SK-N-SH (cell line): ENCODE results near the gene ADCY1. TPM values are rescaled to one million over a fixed set of nuclear protein-coding genes. Genes with fewer than 3 reads are reported as not detected.

Source experiments
- CTCF ChIA-PET: fragments of 300-600, 350-600 bp; formaldehyde crosslinking; extraction: SDS; loops from one replicate; lab custom pipeline; 2021; lab: Yijun Ruan, JAX
- POLR2A ChIA-PET: fragments of 350-600 bp; sonication (Branson Sonifier 250); formaldehyde crosslinking; extraction: SDS; loops from one replicate; lab custom pipeline; 2020; ENCODE audit warnings: antibody characterized with exemption, inconsistent platforms; lab: Yijun Ruan, JAX
- DNase-seq: peaks from one replicate; pipeline ENCODE4 v3.0.0; 2012
- H2AFZ ChIP-seq: fragments of 200-600 bp; sonication (generic); 2 replicates; pipeline ENCODE4 v1.8.1; 2016; ENCODE audit warnings: antibody characterized with exemption, mild to moderate bottlenecking, low read depth
- H3F3A ChIP-seq: fragments of 200-600 bp; sonication (generic); replicated peaks from 2 replicates; pipeline ENCODE3; 2016; ENCODE audit warnings: antibody characterized with exemption, mild to moderate bottlenecking; ENCODE audit not compliant: insufficient read depth
- H3K27ac ChIP-seq, 2 experiments: fragments of 200-500 bp in 1 of 2; fragments of 200-600 bp in 1 of 2; sonication (Bioruptor generic) in 1 of 2; sonication (generic), shearing (Covaris generic) in 1 of 2; 2 replicates each; pipeline versions ENCODE4 v1.5.1 to v1.6.1; 2014 to 2016; ENCODE audit warnings: low read depth in 2 of 2, inconsistent platforms in 1 of 2, low read length in 1 of 2, mild to moderate bottlenecking in 1 of 2, mixed read lengths in 1 of 2
- H3K27me3 ChIP-seq: fragments of 200-600 bp; sonication (generic), shearing (Covaris generic); 2 replicates; pipeline ENCODE4 v1.6.1; 2016; ENCODE audit warnings: mixed run types; ENCODE audit not compliant: insufficient read depth
- H3K36me3 ChIP-seq, 2 experiments: fragments of 200-500 bp in 1 of 2; fragments of 200-600 bp in 1 of 2; sonication (Bioruptor generic) in 1 of 2; sonication (generic) in 1 of 2; replicated peaks in 1 of 2; 2 replicates each; pipeline versions ENCODE3 to v1.5.1; 2014 to 2016; ENCODE audit warnings: low read length in 1 of 2, mild to moderate bottlenecking in 1 of 2; ENCODE audit not compliant: insufficient read depth in 2 of 2, control insufficient read depth in 1 of 2
- H3K4me1 ChIP-seq, 2 experiments: fragments of 200-500 bp in 1 of 2; fragments of 200-600 bp in 1 of 2; sonication (Bioruptor generic) in 1 of 2; sonication (generic), shearing (Covaris generic) in 1 of 2; 2 replicates each; pipeline versions ENCODE4 v1.5.1 to v1.6.1; 2014 to 2016; ENCODE audit warnings: low read depth in 1 of 2, low read length in 1 of 2, mixed run types in 1 of 2; ENCODE audit not compliant: insufficient read depth in 2 of 2, control insufficient read depth in 1 of 2
- H3K4me2 ChIP-seq: fragments of 200-600 bp; sonication (generic), shearing (Covaris generic); 2 replicates; pipeline ENCODE4 v1.6.1; 2017; ENCODE audit warnings: mixed run types
- H3K4me3 ChIP-seq, 2 experiments: fragments of 200-500 bp in 1 of 2; fragments of 200-600 bp in 1 of 2; sonication (Bioruptor generic) in 1 of 2; sonication (generic), shearing (Covaris generic) in 1 of 2; 2 replicates each; pipeline versions ENCODE4 v1.5.1 to v1.8.1; 2014 to 2016; ENCODE audit warnings: low read depth in 2 of 2, inconsistent platforms in 1 of 2, low read length in 1 of 2, mild to moderate bottlenecking in 1 of 2, mixed read lengths in 1 of 2, moderate library complexity in 1 of 2
- H3K79me2 ChIP-seq: fragments of 200-600 bp; sonication (generic); 2 replicates; pipeline ENCODE4 v1.8.1; 2017; ENCODE audit warnings: mild to moderate bottlenecking; ENCODE audit not compliant: insufficient read depth
- H3K9ac ChIP-seq: fragments of 200-600 bp; sonication (generic); 2 replicates; pipeline ENCODE4 v1.6.1; 2017; ENCODE audit warnings: mixed run types
- H3K9me2 ChIP-seq: fragments of 200-600 bp; sonication (generic); 2 replicates; pipeline ENCODE4 v1.6.1; 2017; ENCODE audit warnings: mixed run types
- H3K9me3 ChIP-seq: fragments of 200-600 bp; sonication (generic); 2 replicates; pipeline ENCODE4 v1.6.1; 2017; ENCODE audit warnings: mixed run types, mild to moderate bottlenecking, moderate library complexity
- H4K20me1 ChIP-seq: fragments of 200-600 bp; sonication (generic); 2 replicates; pipeline ENCODE4 v1.6.1; 2017; ENCODE audit warnings: mild to moderate bottlenecking, mixed run types; ENCODE audit not compliant: insufficient read depth
- CHD2 ChIP-seq: fragments of 150-350 bp; IDR thresholded peaks from 2 replicates; pipeline ENCODE4 v1.6.1; 2018; ENCODE audit warnings: low read length; ENCODE audit not compliant: partially characterized antibody
- EP300 ChIP-seq, 2 experiments: IDR thresholded peaks; 2 replicates each; pipeline versions ENCODE4 v1.4.0 to v1.6.1; 2012; ENCODE audit warnings: borderline replicate concordance in 1 of 2, low read depth in 1 of 2, low read length in 1 of 2
- FOXJ3 ChIP-seq: sonication (generic); formaldehyde crosslinking; IDR thresholded peaks from 2 replicates; pipeline ENCODE4 v1.5.1; 2020; ENCODE audit warnings: mild to moderate bottlenecking, missing genetic modification reagents
- FOXM1 ChIP-seq: IDR thresholded peaks from 2 replicates; pipeline ENCODE4 v1.4.0; 2012; ENCODE audit warnings: low read depth, mild to moderate bottlenecking
- NRF1 ChIP-seq: IDR thresholded peaks from 2 replicates; pipeline ENCODE4 v1.6.1; 2012; ENCODE audit warnings: low read depth, mild to moderate bottlenecking, low read length
- RAD21 ChIP-seq: IDR thresholded peaks from 2 replicates; pipeline ENCODE4 v1.6.1; 2012; ENCODE audit warnings: mild to moderate bottlenecking, low read length
- RCOR1 ChIP-seq: fragments of 150-350 bp; IDR thresholded peaks from 2 replicates; pipeline ENCODE4 v1.6.1; 2017; ENCODE audit warnings: antibody characterized with exemption, low read length
- SMC3 ChIP-seq: IDR thresholded peaks from 2 replicates; pipeline ENCODE4 v1.6.1; 2012; ENCODE audit warnings: low read depth, low read length, improper control_type of control experiment
- TAF1 ChIP-seq: IDR thresholded peaks from 2 replicates; pipeline ENCODE4 v1.6.1; 2012; ENCODE audit warnings: low read depth, mild to moderate bottlenecking, low read length, moderate library complexity, borderline replicate concordance
- YY1 ChIP-seq: IDR thresholded peaks from 2 replicates; pipeline ENCODE4 v1.4.0; 2012; ENCODE audit warnings: low read depth, mild to moderate bottlenecking
- WGBS: methylation state at CpG from one replicate; pipeline ENCODE4 v1.1.6; 2017; ENCODE audit warnings: low lambda C conversion rate; 5-methylcytosine and 5-hydroxymethylcytosine counted together
- polyA plus RNA-seq, 3 experiments: library from polyadenylated mRNA; depleted of rRNA; stranded (reverse); fragments of >200 nt; gene quantifications; 2 replicates each; pipeline ENCODE4 v1.2.3, GENCODE V29; 2012
- TF ChIP-seq, protein P1 (sequence below): IDR thresholded peaks from 2 replicates; pipeline ENCODE4; 2012
- TF ChIP-seq, protein P2 (sequence below): IDR thresholded peaks from 2 replicates; pipeline ENCODE4 v1.4.0; 2012; ENCODE audit warnings: low read depth, borderline replicate concordance
- TF ChIP-seq, protein P3 (sequence below): IDR thresholded peaks from 2 replicates; pipeline ENCODE4 v1.4.0; 2012; ENCODE audit warnings: low read depth, borderline replicate concordance
- TF ChIP-seq, protein P4 (sequence below): fragments of 150-350 bp; IDR thresholded peaks from 2 replicates; pipeline ENCODE4 v1.6.1; 2017; ENCODE audit warnings: antibody characterized with exemption, low read length, low read depth, borderline replicate concordance

ADCY1 gene
- polyA plus RNA-seq, 1 of the 3 experiments (the other 2 are of a cell fraction) = 0.16 TPM

DNA sequence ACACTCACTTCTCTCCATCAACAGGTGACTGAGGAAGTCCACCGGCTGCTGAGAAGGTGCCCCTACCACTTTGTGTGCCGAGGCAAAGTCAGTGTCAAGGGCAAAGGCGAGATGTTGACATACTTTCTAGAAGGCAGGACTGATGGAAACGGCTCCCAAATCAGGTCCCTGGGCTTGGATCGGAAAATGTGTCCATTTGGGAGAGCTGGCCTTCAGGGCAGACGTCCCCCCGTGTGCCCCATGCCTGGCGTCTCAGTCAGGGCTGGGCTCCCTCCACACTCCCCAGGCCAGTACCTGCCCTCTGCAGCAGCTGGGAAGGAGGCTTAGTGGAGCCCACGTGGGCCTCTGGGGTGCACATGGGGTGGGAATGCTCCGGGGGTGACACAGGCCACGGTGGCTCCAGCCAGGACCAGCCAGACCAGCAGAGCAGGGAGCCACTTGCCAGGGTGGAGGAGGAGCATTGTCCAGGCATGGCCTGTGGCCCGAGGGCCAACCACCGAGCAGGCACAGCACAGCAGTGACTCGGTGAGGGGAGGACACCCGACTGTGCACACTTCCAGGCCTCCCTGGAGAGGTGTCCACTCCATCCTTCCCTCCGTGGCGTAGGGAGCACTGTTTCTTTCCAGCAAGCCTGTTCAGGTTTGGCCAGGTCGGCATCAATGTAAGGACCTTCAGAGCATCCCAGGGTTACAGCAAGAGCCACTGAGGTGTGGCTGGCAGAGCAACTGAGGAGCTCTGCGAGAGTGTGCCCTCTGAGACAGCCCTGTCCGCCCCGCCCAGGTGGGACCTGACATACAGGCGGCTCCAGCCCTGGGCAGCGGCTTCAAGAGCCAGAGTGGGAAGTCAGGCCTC lies 139.7 kb downstream of the ADCY1 start (continued):
- TF ChIP-seq CHD2 = no peak
- TF ChIP-seq, protein P1, sequence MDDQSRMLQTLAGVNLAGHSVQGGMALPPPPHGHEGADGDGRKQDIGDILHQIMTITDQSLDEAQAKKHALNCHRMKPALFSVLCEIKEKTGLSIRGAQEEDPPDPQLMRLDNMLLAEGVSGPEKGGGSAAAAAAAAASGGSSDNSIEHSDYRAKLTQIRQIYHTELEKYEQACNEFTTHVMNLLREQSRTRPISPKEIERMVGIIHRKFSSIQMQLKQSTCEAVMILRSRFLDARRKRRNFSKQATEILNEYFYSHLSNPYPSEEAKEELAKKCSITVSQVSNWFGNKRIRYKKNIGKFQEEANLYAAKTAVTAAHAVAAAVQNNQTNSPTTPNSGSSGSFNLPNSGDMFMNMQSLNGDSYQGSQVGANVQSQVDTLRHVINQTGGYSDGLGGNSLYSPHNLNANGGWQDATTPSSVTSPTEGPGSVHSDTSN = no peak
- no peak for TF ChIP-seq RCOR1
- no peak for TF ChIP-seq FOXM1
- TF ChIP-seq, protein P2, sequence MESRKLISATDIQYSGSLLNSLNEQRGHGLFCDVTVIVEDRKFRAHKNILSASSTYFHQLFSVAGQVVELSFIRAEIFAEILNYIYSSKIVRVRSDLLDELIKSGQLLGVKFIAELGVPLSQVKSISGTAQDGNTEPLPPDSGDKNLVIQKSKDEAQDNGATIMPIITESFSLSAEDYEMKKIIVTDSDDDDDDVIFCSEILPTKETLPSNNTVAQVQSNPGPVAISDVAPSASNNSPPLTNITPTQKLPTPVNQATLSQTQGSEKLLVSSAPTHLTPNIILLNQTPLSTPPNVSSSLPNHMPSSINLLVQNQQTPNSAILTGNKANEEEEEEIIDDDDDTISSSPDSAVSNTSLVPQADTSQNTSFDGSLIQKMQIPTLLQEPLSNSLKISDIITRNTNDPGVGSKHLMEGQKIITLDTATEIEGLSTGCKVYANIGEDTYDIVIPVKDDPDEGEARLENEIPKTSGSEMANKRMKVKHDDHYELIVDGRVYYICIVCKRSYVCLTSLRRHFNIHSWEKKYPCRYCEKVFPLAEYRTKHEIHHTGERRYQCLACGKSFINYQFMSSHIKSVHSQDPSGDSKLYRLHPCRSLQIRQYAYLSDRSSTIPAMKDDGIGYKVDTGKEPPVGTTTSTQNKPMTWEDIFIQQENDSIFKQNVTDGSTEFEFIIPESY = no peak

DNA sequence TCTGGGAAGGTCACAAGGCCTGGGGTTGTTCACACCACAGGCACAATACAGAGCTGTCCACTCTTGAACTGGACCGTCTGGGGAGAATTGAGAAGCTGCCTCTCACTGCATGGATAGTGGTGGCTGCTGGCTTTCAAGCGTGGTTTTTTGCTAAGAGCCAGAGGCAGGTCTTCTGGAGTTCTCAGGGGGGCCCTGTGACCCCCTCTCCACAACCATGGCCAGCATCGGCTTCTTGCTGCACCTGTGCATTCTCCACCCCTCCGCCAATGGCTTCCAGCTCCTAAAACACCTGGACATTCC lies 140.3 kb downstream of the ADCY1 start:
- no peak overlapping the region for H3K9ac ChIP-seq
- no peak overlapping the region for H3K4me3 ChIP-seq
- no peaks in the 10 kb centered on the region for H3K9me3 ChIP-seq
- H4K20me1 ChIP-seq = no peaks in the 10 kb centered on the region
- 52% methylated on average over 3 of the region's 4 CpGs for WGBS
- H2AFZ ChIP-seq = no peak overlapping the region
- ChIA-PET CTCF (interaction anchor here (1.0 kb wide), 1 partner anchor 140 kb away, joined by 3 read pairs; no protein-coding TSS in a partner anchor), POLR2A (no interaction called here)
- no peak for TF ChIP-seq SMC3
- no peak for TF ChIP-seq EP300 (IDR thresholded peaks at IDR 0.05; ENCODE audit: borderline replicate concordance in 1 of 2, low read depth in 1 of 2, low read length in 1 of 2)
- no peak for TF ChIP-seq RAD21
- no peak for TF ChIP-seq NRF1
- TF ChIP-seq, protein P3, sequence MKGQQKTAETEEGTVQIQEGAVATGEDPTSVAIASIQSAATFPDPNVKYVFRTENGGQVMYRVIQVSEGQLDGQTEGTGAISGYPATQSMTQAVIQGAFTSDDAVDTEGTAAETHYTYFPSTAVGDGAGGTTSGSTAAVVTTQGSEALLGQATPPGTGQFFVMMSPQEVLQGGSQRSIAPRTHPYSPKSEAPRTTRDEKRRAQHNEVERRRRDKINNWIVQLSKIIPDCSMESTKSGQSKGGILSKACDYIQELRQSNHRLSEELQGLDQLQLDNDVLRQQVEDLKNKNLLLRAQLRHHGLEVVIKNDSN = no peak
- TF ChIP-seq FOXJ3 = no peak
- no peak for TF ChIP-seq TAF1
- TF ChIP-seq, protein P4, sequence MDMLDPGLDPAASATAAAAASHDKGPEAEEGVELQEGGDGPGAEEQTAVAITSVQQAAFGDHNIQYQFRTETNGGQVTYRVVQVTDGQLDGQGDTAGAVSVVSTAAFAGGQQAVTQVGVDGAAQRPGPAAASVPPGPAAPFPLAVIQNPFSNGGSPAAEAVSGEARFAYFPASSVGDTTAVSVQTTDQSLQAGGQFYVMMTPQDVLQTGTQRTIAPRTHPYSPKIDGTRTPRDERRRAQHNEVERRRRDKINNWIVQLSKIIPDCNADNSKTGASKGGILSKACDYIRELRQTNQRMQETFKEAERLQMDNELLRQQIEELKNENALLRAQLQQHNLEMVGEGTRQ = no peak
- TF ChIP-seq YY1 = no peak
- no peak overlapping the region for H3K4me2 ChIP-seq
- no peaks in the 10 kb centered on the region for H3K79me2 ChIP-seq
- peaks cover 14% of the 10 kb centered on the region for H3K27me3 ChIP-seq
- no peaks in the 10 kb centered on the region for H3F3A ChIP-seq
- H3K9me2 ChIP-seq = no peaks in the 10 kb centered on the region
- H3K4me1 ChIP-seq = no peaks in the 10 kb centered on the region; a peak in 1 of 4 replicates
- no peak overlapping the region for H3K27ac ChIP-seq
- no peaks in the 10 kb centered on the region for H3K36me3 ChIP-seq
- DNase-seq = no peak
